GM12801 (cell line): ENCODE measurements around the gene UNC13D.

Experiments used
- TF ChIP-seq, protein P1 (sequence below): IDR thresholded peaks from one replicate; pipeline ENCODE4 v1.5.1; 2011; ENCODE audit warnings: control low read depth; ENCODE audit not compliant: insufficient read length; ENCODE audit errors: extremely low read depth

Gene UNC13D

DNA sequence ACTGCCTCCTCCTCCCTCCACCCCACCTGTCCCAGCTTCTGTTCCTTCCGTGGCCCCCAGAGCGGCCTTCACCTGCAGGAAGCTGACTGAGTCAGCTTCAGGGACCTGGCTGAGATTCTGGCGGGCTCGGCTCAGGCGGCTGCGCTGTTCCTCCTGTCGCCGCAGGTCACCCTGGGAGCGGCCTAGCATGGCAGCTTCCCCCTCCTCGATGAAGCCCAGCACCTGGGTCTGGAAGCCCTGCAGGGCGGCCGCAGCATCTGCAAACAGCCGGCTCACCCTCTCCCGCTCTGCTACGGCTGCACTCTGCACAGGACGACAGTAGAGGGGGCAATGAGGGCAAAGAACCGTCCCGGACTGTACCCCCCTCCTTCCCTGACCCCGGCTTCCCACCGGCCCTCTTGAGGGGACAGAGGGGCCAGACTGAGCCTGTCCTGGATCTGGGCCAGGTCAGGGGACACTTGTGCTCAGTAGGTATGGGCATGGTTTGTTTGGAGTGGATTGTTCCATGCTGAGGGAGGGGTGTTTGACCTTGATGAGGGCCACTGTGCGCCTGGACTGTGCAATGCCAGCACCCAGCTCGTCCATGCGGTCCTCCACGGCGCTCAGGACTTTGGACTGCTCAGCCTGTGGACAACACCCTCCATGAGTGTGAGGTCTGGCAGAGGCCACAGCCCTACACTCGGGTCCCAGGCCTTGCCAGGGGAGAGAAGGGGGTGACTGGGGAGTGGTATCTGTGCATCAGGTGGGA, 32.2 kb upstream of the UNC13D start:
- TF ChIP-seq, protein P1, sequence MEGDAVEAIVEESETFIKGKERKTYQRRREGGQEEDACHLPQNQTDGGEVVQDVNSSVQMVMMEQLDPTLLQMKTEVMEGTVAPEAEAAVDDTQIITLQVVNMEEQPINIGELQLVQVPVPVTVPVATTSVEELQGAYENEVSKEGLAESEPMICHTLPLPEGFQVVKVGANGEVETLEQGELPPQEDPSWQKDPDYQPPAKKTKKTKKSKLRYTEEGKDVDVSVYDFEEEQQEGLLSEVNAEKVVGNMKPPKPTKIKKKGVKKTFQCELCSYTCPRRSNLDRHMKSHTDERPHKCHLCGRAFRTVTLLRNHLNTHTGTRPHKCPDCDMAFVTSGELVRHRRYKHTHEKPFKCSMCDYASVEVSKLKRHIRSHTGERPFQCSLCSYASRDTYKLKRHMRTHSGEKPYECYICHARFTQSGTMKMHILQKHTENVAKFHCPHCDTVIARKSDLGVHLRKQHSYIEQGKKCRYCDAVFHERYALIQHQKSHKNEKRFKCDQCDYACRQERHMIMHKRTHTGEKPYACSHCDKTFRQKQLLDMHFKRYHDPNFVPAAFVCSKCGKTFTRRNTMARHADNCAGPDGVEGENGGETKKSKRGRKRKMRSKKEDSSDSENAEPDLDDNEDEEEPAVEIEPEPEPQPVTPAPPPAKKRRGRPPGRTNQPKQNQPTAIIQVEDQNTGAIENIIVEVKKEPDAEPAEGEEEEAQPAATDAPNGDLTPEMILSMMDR: no peak

DNA sequence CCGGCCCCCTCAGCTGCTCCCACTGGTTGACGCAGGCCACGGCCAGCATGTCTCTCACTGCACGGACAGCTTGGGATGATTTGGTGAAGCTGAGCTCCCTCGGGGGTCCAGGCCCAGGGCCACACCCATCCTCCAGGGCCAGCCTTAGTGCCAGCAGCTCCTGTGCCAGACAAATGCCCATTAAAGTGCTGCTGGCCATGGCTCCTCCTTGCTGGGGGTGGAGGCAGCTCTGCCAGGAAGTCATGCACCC, 31.7 kb upstream of the UNC13D start:
- TF ChIP-seq, protein P1: no peak

DNA sequence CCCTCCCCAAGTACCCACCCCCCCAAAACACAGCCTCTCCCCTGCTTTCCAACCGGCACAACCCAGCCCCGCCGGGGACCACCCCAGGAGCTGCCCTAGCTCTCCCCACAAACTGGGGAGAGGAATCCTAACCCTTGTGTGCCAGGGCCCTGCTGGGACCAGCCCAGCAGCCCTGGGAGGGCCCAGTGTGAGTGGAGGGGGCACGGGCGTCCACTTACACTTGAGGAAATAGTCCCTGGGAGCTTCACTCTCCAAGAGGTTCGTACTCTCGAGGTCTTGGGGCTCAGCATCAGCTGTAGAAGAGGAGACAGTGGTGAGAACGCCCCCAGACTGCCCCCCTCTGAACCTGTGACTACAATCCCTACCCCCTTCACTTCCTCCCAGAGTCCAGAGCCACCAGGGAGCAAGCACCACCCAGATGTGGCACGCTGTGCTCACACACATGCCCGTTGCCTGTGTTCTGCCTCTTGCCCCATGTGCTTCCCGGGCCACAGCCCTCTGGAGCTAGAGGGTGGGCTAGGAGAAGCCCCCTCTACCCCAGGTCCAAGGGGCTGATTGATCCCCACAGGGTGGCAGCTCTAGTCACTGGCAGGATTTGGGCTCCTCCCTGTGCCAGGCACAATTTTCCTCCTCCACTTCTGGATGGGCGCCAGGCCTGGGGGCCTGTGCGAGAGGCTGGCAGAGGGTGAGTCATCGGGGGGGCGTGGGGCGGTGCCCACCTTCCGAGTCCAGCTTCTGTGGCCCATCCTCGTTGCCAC, 31.2 kb upstream of the UNC13D start:
- TF ChIP-seq, protein P1: no peak

DNA sequence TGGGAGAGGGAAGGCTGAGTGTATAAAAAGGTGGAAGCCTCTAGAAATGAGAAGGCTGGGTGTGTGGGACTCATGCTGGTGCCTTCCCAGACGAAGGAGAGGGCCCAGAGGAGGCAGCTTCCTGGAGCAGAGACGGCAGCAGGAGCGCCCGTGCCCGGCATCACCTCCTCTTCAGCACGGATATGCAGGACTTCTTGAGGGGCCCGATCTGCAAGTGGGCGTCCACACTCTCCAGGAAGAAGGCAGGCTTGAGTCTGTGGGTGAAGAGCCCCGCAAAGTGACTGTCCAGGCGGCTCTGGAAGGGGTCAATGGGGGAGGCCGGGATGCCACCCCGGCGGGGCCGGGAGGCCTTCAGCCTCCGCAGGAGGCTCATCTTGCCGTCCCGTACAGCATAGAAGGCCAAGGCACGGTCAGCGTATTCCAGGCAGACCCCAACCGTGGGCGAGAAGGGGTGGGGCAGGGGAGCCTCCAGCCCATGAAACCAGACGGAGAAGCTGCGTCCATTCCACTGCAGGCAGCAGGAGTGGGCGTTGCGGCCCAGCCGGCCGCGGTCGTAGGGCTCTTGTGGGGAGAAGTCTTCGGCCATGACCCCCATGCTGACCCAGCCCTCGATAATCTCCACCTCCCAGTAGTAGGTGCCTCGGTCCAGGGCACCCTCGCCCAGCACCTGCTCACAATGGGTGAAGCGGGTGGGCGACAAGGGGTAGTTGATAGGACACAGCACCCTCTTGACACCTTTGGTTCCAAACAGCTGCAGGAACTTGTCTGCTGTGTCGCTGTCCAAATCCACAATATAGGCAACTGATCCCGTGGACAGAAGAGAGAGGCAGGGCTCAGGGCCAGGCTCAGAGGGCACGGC, 30.3 kb upstream of the UNC13D start:
- TF ChIP-seq, protein P1: no peak

DNA sequence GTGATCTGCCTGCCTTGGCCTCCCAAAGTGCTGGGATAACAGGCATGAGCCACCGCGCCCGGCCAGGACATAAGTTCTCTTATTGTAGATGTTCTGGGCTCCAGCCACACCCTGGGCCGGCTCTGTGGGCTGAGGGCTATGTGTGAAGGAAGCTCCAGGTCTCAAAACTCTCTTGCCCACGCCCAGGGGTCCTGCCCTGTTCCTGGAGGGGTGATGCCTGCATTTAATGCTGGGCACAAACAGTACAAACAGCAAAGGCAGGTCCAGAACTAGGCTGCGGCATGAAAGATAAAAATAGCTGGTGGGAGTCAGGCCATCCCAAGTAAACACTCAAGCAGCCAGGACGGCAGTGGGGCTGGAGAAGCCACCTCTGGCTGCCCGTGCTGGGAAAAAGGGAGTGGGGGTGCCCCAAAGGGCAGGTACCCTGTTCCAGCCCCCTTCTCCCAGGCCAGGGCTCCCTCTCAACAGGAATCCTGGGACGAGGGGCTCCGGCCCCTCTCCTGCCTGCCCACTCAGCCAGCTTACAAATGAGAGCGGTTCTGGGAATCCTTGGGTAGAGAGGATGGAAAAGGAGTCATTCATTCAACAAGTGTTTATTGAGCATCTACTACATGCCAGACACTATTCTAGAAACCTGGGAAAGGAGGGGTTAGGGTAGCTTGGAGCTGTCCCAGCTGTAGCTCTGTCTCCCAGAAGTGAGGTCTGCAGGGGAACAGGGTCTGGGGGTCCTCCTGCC, 29.6 kb upstream of the UNC13D start:
- TF ChIP-seq, protein P1: no peak

DNA sequence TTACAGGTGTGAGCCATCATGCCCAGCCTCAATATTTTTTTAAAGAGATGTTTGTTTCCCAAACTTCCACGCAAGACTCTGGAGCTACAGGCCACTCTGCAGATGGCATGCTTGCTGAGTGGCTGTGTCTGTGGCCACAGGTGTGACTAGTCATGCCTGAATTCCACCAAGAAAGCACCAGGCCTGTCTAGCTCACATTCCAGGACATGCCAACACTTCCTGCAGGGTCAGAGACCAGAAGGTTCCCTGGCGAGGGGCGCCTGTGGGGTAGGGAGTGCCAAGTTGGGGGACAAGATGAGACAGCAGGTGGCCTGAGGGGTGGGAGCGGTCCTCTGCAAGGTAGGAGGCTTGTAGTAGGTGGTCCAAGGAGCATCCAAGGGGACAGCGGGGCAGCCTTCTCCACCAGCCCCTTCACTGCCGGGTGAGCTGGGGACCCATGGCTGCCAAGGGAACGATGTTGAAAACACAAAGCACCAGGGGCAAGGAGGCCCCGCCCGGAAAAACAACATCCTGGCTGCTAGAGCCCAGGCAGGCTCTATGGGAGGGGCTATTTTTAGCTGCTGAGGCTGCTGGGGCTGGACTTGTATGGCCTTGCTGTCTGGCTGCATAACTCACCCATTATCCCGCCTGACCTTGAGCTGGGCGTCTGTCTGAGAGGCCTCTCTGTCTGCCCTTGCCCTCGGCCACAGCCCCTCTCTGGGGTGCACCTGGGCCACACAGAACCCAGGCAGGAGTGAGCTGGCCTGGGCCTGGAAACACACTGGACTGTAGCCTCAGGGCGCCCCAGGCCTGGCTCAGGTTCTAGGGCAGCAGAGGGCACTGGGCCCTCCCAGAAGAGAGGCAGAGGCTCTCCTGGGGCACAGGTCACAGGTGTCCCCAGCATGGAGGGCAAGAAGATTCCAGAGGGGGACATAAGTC, 28.5 kb upstream of the UNC13D start:
- TF ChIP-seq, protein P1: no peak
